ENCODE results near the gene B3GNT3. TPM values are rescaled to one million over a fixed set of nuclear protein-coding genes. Genes with fewer than 3 reads are reported as not detected.
A peak's percentile ranks its signal among the peaks of the same experiment; 100 is the strongest.

B3GNT3 gene
- total RNA-seq (2014; rRNA removed; shearing (Covaris generic)) = 0.20 TPM in 1 of 2 replicates, not detected in the other

GRCh38 chr19:17794731-17795494 is at the start of gene B3GNT3:
TSS of gene B3GNT3 (plus strand) at chr19:17795138. CDS start at chr19:17807808, 12,670 bp downstream.
- peak; percentile 39 for DNase-seq (ENCODE audit: low read depth)

DNA sequence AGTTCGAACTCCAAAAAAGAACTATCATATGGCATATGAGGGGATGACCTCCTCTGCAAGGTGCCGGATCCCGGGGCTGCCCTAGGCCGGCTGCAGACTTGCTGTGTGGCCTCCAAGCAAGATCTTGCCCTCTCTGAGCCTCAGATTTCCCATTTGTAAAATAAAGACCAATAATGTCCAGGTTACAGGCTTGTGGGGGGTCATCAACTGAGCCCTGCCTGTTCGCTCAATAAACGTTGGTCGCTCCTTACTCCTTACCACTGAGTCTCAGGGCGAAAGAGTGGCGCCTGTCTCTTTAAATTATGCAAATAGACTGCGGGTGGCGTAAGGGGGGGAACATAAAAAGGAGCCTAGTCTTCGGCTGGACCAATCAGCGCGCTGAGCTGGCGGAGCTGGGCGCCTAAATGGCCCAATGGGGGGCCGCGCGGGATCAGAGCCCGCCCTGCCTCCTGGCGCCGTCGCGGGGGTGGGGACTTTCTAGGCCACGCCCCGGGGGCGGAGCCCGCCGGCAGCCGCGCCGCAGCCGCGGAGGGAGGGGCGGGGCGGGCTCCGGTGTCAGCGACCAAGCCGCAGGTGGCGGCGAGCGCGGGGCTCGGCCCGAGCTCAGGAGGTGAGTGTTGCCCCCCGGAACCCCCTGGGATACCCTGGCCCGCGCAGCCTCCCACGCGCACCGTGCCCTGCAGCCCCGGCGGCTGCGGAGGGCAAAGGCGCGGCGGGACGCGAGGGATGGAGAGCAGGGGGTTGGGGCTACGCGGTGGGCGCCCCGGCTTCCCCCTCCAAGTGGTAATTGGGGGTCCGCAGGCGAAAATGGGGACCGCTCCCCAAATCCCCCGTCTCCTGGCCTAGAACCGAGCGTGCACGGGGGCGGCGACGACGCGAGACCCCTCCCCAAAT is 47.5 kb upstream of the B3GNT3 start:
- DNase-seq (ENCODE audit: low read depth) = peak; percentile 93

GRCh38 chr19:17748884-17749638 is 45.9 kb upstream of the B3GNT3 start:
- no peak for DNase-seq (ENCODE audit: low read depth)

DNA sequence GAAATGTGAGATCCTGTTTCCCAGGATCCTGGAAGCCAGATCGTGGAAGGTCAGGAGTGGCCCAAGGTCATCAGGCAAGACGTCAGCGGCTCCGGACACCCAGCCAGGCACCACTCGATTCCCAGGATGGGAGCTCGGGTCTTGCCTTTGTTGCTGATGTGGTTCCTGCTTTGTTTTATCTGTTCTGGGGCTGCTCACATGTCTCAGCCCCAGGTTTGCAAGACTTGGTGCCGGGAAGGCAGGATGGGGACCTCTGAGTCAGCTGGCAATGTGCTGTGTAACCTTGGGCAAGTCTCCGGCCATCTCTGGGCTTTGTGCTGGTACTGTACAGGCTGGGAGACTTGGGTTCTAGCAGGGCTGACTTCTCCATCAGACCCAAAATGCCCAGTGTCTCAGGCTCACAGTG is 45.0 kb upstream of the B3GNT3 start:
- DNase-seq (ENCODE audit: low read depth) = no peak

GRCh38 chr19:17751103-17751911 is 43.6 kb upstream of the B3GNT3 start, which contains the start of gene FCHO1:
TSS of gene FCHO1 (plus strand) at chr19:17751477. CDS start at chr19:17755165, 3,688 bp downstream.
- DNase-seq (ENCODE audit: low read depth) = no peak

- DNase-seq (ENCODE audit: low read depth) = no peak
These were observed 43.0 kb upstream of the B3GNT3 start for GRCh38 chr19:17751912-17752273.

- DNase-seq (ENCODE audit: low read depth) = no peak
These were observed 41.9 kb upstream of the B3GNT3 start for GRCh38 chr19:17752865-17753639.

DNA sequence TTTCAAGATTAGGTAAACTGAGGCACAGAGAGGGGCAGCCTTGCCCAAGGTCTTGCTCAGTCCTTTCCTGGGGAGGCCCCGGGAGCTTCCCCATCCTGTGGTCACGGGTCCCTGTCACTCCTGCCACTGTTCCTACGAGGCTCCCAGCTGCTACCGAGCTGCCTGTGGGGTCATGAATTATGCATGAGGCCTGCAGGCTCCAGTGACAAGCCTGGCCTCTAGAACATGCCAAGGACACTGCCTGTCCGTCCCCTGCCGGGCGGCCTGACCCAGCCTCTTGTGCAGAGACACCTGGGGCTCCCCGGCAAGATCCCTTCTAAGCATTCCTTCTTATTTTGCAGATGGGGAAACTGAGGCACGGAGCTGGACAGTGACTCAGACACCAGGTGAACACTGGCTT is 41.0 kb upstream of the B3GNT3 start:
- DNase-seq (ENCODE audit: low read depth) = peak; percentile 47

DNA sequence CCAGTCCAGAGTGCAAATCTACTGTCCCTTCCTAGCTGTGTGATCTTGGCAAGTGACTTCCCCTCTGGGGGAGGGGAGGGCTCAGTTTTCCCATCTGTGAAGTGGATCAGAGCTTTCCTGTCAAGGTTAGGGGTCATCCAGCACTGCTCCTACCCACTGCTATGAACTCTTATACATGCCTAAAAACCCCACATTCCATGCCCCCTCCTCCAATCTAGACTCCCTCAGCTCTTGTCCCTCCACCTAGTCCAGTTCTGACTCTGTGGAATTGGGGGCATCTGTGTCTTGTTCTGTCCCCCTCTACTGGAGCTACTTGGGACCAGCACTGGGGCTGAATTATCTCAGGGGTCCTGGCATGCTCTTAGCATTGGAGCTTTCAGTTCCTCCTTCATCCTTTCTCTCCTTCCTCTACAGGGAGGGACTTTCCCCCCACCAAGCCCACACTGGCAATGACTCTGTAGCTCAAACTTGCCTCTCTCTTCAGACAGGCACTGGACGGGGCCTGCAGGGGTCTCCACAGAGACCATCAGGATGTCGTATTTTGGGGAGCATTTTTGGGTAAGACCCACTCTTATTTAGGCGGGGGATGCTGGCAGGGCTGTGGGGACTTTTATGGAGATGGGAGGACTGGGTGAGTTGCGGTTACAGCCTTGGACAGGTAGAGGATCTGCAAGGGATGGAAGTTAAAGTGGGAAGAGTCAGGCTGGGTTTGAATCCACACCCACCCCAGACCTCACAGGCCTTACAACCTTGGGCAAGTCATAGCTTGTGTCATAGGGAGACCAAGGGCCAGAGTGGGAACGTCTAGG is 40.1 kb upstream of the B3GNT3 start:
- DNase-seq (ENCODE audit: low read depth) = no peak

DNA sequence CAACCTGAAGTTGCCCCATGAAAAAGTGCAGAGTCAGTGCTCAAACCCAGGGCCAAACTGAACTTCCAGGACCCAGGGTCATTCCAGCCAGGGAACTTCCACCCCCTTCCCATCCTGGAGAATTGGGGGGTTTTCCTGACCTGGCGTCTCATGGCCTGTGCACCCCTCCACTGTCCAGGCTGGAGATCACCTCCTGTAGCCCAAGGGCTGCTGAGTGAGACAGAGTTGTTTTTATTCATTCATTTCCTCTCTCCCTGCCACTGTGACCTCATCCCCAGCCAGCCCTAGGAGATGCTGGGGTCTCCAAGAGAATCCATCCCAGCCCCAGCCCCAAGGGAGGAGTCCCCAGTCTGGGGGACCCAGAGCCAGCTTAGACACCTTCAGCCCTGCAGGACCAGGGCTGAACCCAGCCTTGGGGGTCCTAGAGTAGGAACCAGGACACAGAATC is 39.5 kb upstream of the B3GNT3 start:
- DNase-seq (ENCODE audit: low read depth) = peak; percentile 37

DNA sequence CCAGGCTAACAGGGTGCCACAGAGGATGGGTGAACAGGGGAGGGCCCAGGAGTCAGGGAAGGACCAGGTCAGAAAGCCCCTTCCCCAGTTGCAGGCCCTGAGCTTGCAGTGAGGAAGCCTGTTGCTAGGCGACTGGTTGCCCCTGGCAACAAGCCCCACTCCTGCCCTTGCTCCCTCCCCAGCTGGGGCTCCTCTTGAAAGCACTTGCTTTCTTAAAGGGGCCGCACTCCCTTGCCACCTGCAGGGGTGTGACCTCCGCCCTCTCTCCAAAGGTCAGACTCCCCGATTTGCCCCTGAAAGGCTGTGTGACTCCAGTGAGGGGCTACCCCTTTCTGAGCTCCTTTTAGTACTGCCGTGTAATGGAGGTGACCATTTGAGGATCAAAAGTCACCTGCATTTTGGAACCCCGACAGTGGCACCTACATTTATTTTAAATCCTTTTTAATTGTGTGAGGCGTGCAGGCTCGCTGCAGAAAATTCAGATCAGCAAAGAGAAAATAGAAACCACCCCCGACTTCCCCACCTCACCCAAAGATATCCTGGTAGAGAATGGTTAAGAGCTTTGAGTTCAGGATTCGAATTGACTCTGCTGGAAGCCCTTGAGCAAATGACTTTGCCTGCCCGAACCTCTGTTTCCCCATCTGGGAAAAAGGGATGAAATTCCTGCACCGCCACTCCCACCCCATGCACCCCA is 38.8 kb upstream of the B3GNT3 start:
- DNase-seq (ENCODE audit: low read depth) = peak; percentile 38

DNA sequence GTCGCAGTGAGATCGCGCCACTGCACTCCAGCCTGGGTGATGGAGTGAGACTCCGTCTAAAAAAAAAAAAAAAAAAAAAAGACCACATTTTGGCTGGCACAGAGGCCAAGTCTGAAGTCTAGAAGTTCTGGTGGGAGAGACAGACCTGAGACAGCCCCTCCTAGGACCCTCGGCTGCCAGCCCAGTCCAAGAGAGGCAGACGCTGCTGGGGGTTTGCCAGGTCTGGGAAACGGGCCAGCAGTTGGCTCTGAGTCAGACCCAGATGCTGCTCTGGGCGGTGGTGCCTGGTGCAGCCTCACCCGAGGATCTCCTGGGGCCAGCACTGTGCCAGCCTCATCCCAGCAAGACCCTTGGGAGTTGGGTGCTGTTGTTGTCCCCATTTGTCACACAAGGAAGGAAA is 37.8 kb upstream of the B3GNT3 start:
- DNase-seq (ENCODE audit: low read depth) = peak; percentile 71

- peak; percentile 32 for DNase-seq (ENCODE audit: low read depth)
These were observed 36.4 kb upstream of the B3GNT3 start for GRCh38 chr19:17758515-17758914.

DNA sequence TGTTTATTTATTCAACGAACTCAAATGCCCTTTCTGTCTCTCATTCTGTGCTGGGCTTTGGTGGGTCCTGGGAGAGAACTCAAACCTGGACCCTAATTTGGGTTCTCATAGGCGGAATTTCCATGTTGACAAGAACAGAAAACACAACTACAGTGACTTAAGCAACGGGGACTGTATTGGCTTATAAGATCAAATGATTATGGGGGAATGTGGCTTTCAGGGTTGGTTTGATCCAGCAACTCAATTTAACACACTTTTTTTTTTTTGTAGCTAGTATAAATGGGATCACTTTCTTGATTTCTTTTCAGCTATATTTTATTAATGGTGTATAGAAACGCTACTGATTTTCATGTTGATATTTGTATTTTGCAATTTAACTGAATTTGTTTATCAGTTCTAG is 33.8 kb upstream of the B3GNT3 start:
- no peak for DNase-seq (ENCODE audit: low read depth)

- peak; percentile 78 for DNase-seq (ENCODE audit: low read depth)
These were observed 32.3 kb upstream of the B3GNT3 start for GRCh38 chr19:17762505-17763229.

GRCh38 chr19:17764348-17764747 is 30.6 kb upstream of the B3GNT3 start:
- DNase-seq (ENCODE audit: low read depth) = no peak

DNA sequence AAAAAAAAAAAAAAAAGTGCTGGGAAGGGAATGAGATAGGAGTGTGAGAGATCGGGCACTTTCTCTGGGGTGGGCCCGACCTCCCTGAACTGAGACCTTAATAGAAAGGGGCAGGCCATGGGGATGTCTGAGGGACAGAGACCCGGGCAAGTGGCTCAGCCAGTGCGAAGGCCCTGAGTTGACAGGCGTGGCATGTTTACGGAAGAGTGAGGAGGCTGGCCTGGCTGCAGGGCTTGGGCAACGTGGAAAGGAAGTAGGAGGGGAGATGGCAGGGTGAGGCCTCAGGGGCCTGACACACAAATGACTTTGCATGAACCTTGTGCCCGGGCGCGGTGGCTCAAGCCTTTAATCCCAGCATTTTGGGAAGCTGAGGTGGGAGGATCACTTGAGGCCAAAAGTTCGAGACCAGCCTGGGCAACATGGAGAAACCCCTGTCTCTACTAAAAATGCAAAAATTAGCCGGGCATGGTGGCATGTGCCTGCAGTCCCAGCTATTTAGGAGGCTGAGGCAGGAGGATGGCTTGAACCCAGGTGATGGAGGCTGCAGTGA is 29.8 kb upstream of the B3GNT3 start:
- DNase-seq (ENCODE audit: low read depth) = peak; percentile 61

Data from M059J (cell line).